ENCODE results near the gene SMIM38. TPM values are rescaled to one million over a fixed set of nuclear protein-coding genes. Genes with fewer than 3 reads are reported as not detected.
"Not testable (repeated sequence)": the region's sequence is repeated elsewhere in the genome, so short reads cannot be mapped to it uniquely, and the experiment has no call there.

The SMIM38 gene
- total RNA-seq, 2 experiments from 2014 or later = 1.5 to 1.8 TPM

GRCh38 chr11:69135420-69136363 lies 20.0 kb upstream of the SMIM38 start:
- intact Hi-C loops (cut with micrococcal nuclease) = no loop called here

GRCh38 chr11:69136471-69136870 lies 19.3 kb upstream of the SMIM38 start:
- ChIA-PET CTCF (no interaction called here), POLR2A (no interaction called here)
- Mint-ChIP-seq H3K9me3 (peaks cover 6% of the 10 kb centered on the region), H3K27ac (no peak overlapping the region), H3K4me1 (ENCODE audit: low read depth) (peaks cover 12% of the 10 kb centered on the region), H3K36me3 (peaks cover 3% of the 10 kb centered on the region), H3K27me3 (no peaks in the 10 kb centered on the region), H3K4me3 (no peak overlapping the region)
- no peak for DNase-seq
- intact Hi-C loops (cut with micrococcal nuclease) = no loop called here

More at GRCh38 chr11:69135420-69136363, 20.0 kb upstream of the SMIM38 start:
- Mint-ChIP-seq H3K27ac (no peak overlapping the region), H3K27me3 (no peaks in the 10 kb centered on the region), H3K4me3 (no peak overlapping the region), H3K36me3 (peaks cover 3% of the 10 kb centered on the region), H3K4me1 (ENCODE audit: low read depth) (peaks cover 18% of the 10 kb centered on the region), H3K9me3 (peaks cover 6% of the 10 kb centered on the region)
- POLR2A ChIA-PET = no interaction called here
- CTCF ChIA-PET = no interaction called here
- no peak for DNase-seq

- no peaks in the 10 kb centered on the region for H3K27me3 Mint-ChIP-seq
- intact Hi-C loops (cut with micrococcal nuclease) = no loop called here
- peaks cover 12% of the 10 kb centered on the region for H3K4me1 Mint-ChIP-seq (ENCODE audit: low read depth)
- no peak overlapping the region for H3K27ac Mint-ChIP-seq
- H3K4me3 Mint-ChIP-seq = no peak overlapping the region
- DNase-seq = no peak
- POLR2A ChIA-PET = interaction anchor here (0.6 kb wide), 1 partner anchor 11 kb away, joined by 3 read pairs; no protein-coding TSS in a partner anchor
- H3K36me3 Mint-ChIP-seq = peaks cover 3% of the 10 kb centered on the region
- CTCF ChIA-PET = interaction anchor here (0.6 kb wide), 1 partner anchor 334 kb away, joined by 3 read pairs; no protein-coding TSS in a partner anchor
- H3K9me3 Mint-ChIP-seq = peaks cover 6% of the 10 kb centered on the region
Observed at GRCh38 chr11:69137151-69137844, 18.4 kb upstream of the SMIM38 start.

GRCh38 chr11:69138265-69138664 lies 17.5 kb upstream of the SMIM38 start:
- Mint-ChIP-seq H3K4me3 (no peak overlapping the region), H3K36me3 (peaks cover 3% of the 10 kb centered on the region), H3K27ac (no peak overlapping the region), H3K9me3 (peaks cover 4% of the 10 kb centered on the region), H3K4me1 (ENCODE audit: low read depth) (peaks cover 12% of the 10 kb centered on the region), H3K27me3 (no peaks in the 10 kb centered on the region)
- POLR2A ChIA-PET = no interaction called here
- no peak for DNase-seq
- intact Hi-C loops (cut with micrococcal nuclease) = no loop called here
- CTCF ChIA-PET = no interaction called here

- CTCF ChIA-PET; H3K27ac Mint-ChIP-seq; H3K9me3 Mint-ChIP-seq; H3K27me3 Mint-ChIP-seq; H3K36me3 Mint-ChIP-seq; intact Hi-C loops (cut with micrococcal nuclease); DNase-seq; POLR2A ChIA-PET; H3K4me3 Mint-ChIP-seq: not testable (repeated sequence)
- peaks cover 18% of the 10 kb centered on the region for H3K4me1 Mint-ChIP-seq (ENCODE audit: low read depth)
Observed at GRCh38 chr11:69140161-69140560, 15.6 kb upstream of the SMIM38 start.

- Mint-ChIP-seq H3K4me1 (ENCODE audit: low read depth) (peaks cover 20% of the 10 kb centered on the region), H3K36me3 (no peaks in the 10 kb centered on the region), H3K27me3 (peaks cover 2% of the 10 kb centered on the region), H3K9me3 (peaks cover 4% of the 10 kb centered on the region), H3K27ac (no peak overlapping the region), H3K4me3 (no peak overlapping the region)
- intact Hi-C loops (cut with micrococcal nuclease) = no loop called here
- ChIA-PET CTCF (no interaction called here), POLR2A (no interaction called here)
- DNase-seq = no peak
Observed at GRCh38 chr11:69140635-69141034, 15.1 kb upstream of the SMIM38 start.

GRCh38 chr11:69141742-69142141 lies 14.0 kb upstream of the SMIM38 start:
- ChIA-PET CTCF (no interaction called here), POLR2A (no interaction called here)
- peaks cover 3% of the 10 kb centered on the region for H3K27me3 Mint-ChIP-seq
- H3K4me1 Mint-ChIP-seq (ENCODE audit: low read depth) = peaks cover 15% of the 10 kb centered on the region
- no peak overlapping the region for H3K27ac Mint-ChIP-seq
- peaks cover 1% of the 10 kb centered on the region for H3K36me3 Mint-ChIP-seq
- peaks cover 15% of the 10 kb centered on the region for H3K9me3 Mint-ChIP-seq
- no peak for DNase-seq
- intact Hi-C loops (cut with micrococcal nuclease) = no loop called here
- H3K4me3 Mint-ChIP-seq = no peak overlapping the region

GRCh38 chr11:69142895-69143294 lies 12.8 kb upstream of the SMIM38 start:
- intact Hi-C loops (cut with micrococcal nuclease) = no loop called here
- H3K36me3 Mint-ChIP-seq = peaks cover 1% of the 10 kb centered on the region
- ChIA-PET POLR2A (no interaction called here), CTCF (no interaction called here)
- H3K4me1 Mint-ChIP-seq (ENCODE audit: low read depth) = peaks cover 15% of the 10 kb centered on the region
- no peak overlapping the region for H3K4me3 Mint-ChIP-seq
- no peak for DNase-seq
- no peak overlapping the region for H3K27ac Mint-ChIP-seq
- H3K27me3 Mint-ChIP-seq = peaks cover 3% of the 10 kb centered on the region
- H3K9me3 Mint-ChIP-seq = peaks cover 15% of the 10 kb centered on the region

GRCh38 chr11:69144316-69145049 lies 11.3 kb upstream of the SMIM38 start:
- DNase-seq = peak; percentile 71
- Mint-ChIP-seq H3K27ac (peak overlapping the region; percentile 78), H3K27me3 (peaks cover 6% of the 10 kb centered on the region), H3K4me1 (ENCODE audit: low read depth) (peaks cover 15% of the 10 kb centered on the region), H3K36me3 (peaks cover 4% of the 10 kb centered on the region), H3K9me3 (peaks cover 18% of the 10 kb centered on the region), H3K4me3 (no peak overlapping the region)
- intact Hi-C loops (cut with micrococcal nuclease) = loop anchor here (1.0 kb wide), 2 partner anchors 21 to 95 kb away; no protein-coding TSS in a partner anchor
- ChIA-PET POLR2A (no interaction called here), CTCF (interaction anchor here (0.5 to 1.5 kb wide), 2 partner anchors 11 to 148 kb away, joined by 3 to 4 read pairs; partner anchors contain the start of gene SMIM38)

- no peak for DNase-seq
- peaks cover 4% of the 10 kb centered on the region for H3K36me3 Mint-ChIP-seq
- H3K9me3 Mint-ChIP-seq = peaks cover 18% of the 10 kb centered on the region
- intact Hi-C loops (cut with micrococcal nuclease) = no loop called here
- H3K4me1 Mint-ChIP-seq (ENCODE audit: low read depth) = peaks cover 15% of the 10 kb centered on the region
- H3K27me3 Mint-ChIP-seq = peaks cover 6% of the 10 kb centered on the region
- H3K27ac Mint-ChIP-seq = peak overlapping the region; percentile 78
- H3K4me3 Mint-ChIP-seq = no peak overlapping the region
- POLR2A ChIA-PET = no interaction called here
- CTCF ChIA-PET = interaction anchor here (0.5 to 1.5 kb wide), 2 partner anchors 11 to 148 kb away, joined by 3 to 4 read pairs; partner anchors contain the start of gene SMIM38
Observed at GRCh38 chr11:69145050-69145380, 10.7 kb upstream of the SMIM38 start.

- CTCF ChIA-PET = no interaction called here
- peaks cover 15% of the 10 kb centered on the region for H3K4me1 Mint-ChIP-seq (ENCODE audit: low read depth)
- peaks cover 4% of the 10 kb centered on the region for H3K36me3 Mint-ChIP-seq
- no peak for DNase-seq
- peaks cover 21% of the 10 kb centered on the region for H3K9me3 Mint-ChIP-seq
- POLR2A ChIA-PET = interaction anchor here (0.6 kb wide), 1 partner anchor 11 kb away, joined by 3 read pairs; no protein-coding TSS in a partner anchor
- no peak overlapping the region for H3K4me3 Mint-ChIP-seq
- no peak overlapping the region for H3K27ac Mint-ChIP-seq
- intact Hi-C loops (cut with micrococcal nuclease) = no loop called here
- peaks cover 6% of the 10 kb centered on the region for H3K27me3 Mint-ChIP-seq
Observed at GRCh38 chr11:69148377-69148762, 7.4 kb upstream of the SMIM38 start.

- DNase-seq = no peak
- ChIA-PET POLR2A (interaction anchor here (0.6 kb wide), 1 partner anchor 12 kb away, joined by 3 read pairs; no protein-coding TSS in a partner anchor), CTCF (no interaction called here)
- Mint-ChIP-seq H3K9me3 (peaks cover 21% of the 10 kb centered on the region), H3K27ac (no peak overlapping the region), H3K4me1 (ENCODE audit: low read depth) (peaks cover 13% of the 10 kb centered on the region), H3K27me3 (peaks cover 6% of the 10 kb centered on the region), H3K4me3 (no peak overlapping the region), H3K36me3 (peaks cover 4% of the 10 kb centered on the region)
- intact Hi-C loops (cut with micrococcal nuclease) = no loop called here
Observed at GRCh38 chr11:69148806-69149205, 6.9 kb upstream of the SMIM38 start.
